HCT116 (cell line): ENCODE measurements around the gene NHERF2. TPM values are rescaled to one million over a fixed set of nuclear protein-coding genes. Genes with fewer than 3 reads are reported as not detected.

Experiments used
- ATAC-seq: fragments of 200-7000 bp; cut with Tn5 transposase; 2 replicates; pipeline ENCODE4 v1.9.1; 2020; ENCODE audit warnings: mild to moderate bottlenecking, moderate library complexity
- BruUV-seq: library from RNA; stranded (reverse); fragments of 400-500 nt; replicated peaks from 2 replicates; lab custom pipeline; 2021; lab: Mats Ljungman, UMichigan
- CTCF ChIA-PET: fragments of 300-600 bp; sonication (Branson Sonifier 250); formaldehyde crosslinking; loops from one replicate; lab custom pipeline; 2021; ENCODE audit warnings: antibody characterized with exemption; lab: Charles Lee
- POLR2A ChIA-PET: fragments of 300-600, 350-600 bp; sonication (Branson Sonifier 250); formaldehyde crosslinking; loops from one replicate; lab custom pipeline; 2021; ENCODE audit warnings: antibody characterized with exemption; lab: Charles Lee
- RAD21 ChIA-PET, 2 experiments: fragments of 300-600 bp; sonication (Branson Sonifier 250); formaldehyde crosslinking; loops; one replicate each; lab custom pipeline; 2023; ENCODE audit warnings: low total read pairs in 2 of 2; ENCODE audit not compliant: uncharacterized antibody in 2 of 2, unreplicated experiment in 2 of 2, low non-redundant PET in 1 of 2; lab: Charles Lee
- DNase-seq: peaks from one replicate; pipeline ENCODE4 v3.0.0-alpha.2; 2010; ENCODE audit warnings: low read depth, low spot score
- H2AFZ ChIP-seq: fragments of 200-600 bp; shearing (Covaris generic), sonication (generic); 2 replicates; pipeline ENCODE4 v1.6.1; 2017; ENCODE audit warnings: low read depth, mixed run types, mixed read lengths, antibody characterized with exemption, low read length; ENCODE audit not compliant: poor library complexity, severe bottlenecking
- H3K27ac ChIP-seq: 2 replicates; pipeline ENCODE4 v1.5.1; 2012; ENCODE audit warnings: low read depth, low read length
- H3K27me3 ChIP-seq: fragments of 200-600 bp; sonication (generic); 2 replicates; pipeline ENCODE4 v1.6.1; 2016; ENCODE audit warnings: mixed run types, low read length, mixed read lengths; ENCODE audit not compliant: insufficient read depth
- H3K36me3 ChIP-seq, 2 experiments: fragments of 200-500 bp in 1 of 2; fragments of 200-600 bp in 1 of 2; sonication (Bioruptor generic) in 1 of 2; sonication (generic) in 1 of 2; 2 replicates each; pipeline versions ENCODE4 v1.5.1 to v1.6.1; 2014 to 2016; ENCODE audit warnings: low read length in 2 of 2, inconsistent platforms in 1 of 2, mixed read lengths in 1 of 2, mixed run types in 1 of 2; ENCODE audit not compliant: insufficient read depth in 2 of 2, control insufficient read depth in 1 of 2
- H3K4me1 ChIP-seq, 2 experiments: fragments of 200-600 bp in 1 of 2; sonication (generic) in 1 of 2; 2 replicates each; pipeline versions ENCODE4 v1.5.1 to v1.6.1; 2012 to 2017; ENCODE audit warnings: low read length in 2 of 2, inconsistent platforms in 1 of 2, mild to moderate bottlenecking in 1 of 2, mixed read lengths in 1 of 2, mixed run types in 1 of 2, moderate library complexity in 1 of 2; ENCODE audit not compliant: insufficient read depth in 2 of 2, control insufficient read depth in 1 of 2
- H3K4me2 ChIP-seq: fragments of 200-600 bp; sonication (generic); 2 replicates; pipeline ENCODE4 v1.6.1; 2017; ENCODE audit warnings: mixed run types, low read length, mixed read lengths
- H3K4me3 ChIP-seq, 2 experiments: fragments of 200-600 bp in 1 of 2; sonication (generic) in 1 of 2; replicated peaks in 1 of 2; 2 replicates each; pipeline ENCODE4 v1.5.1; 2011 to 2016; ENCODE audit warnings: low read length in 2 of 2, control low read depth in 1 of 2, low read depth in 1 of 2, mild to moderate bottlenecking in 1 of 2, mixed read lengths in 1 of 2, mixed run types in 1 of 2
- H3K79me2 ChIP-seq: fragments of 200-600 bp; sonication (generic); 2 replicates; pipeline ENCODE4 v1.6.1; 2017; ENCODE audit warnings: mild to moderate bottlenecking, mixed run types, low read length, moderate library complexity, mixed read lengths; ENCODE audit not compliant: insufficient read depth
- H3K9ac ChIP-seq: fragments of 200-600 bp; sonication (generic); 2 replicates; pipeline ENCODE4 v1.6.1; 2016; ENCODE audit warnings: low read length, mixed read lengths
- H3K9me2 ChIP-seq: fragments of 200-600 bp; sonication (generic), shearing (Covaris generic); 2 replicates; pipeline ENCODE4 v1.6.1; 2017; ENCODE audit warnings: mixed run types, mild to moderate bottlenecking, moderate library complexity; ENCODE audit not compliant: insufficient read depth
- H3K9me3 ChIP-seq, 2 experiments: fragments of 200-500 bp in 1 of 2; fragments of 200-600 bp in 1 of 2; sonication (Bioruptor generic) in 1 of 2; sonication (generic) in 1 of 2; 2 replicates each; pipeline ENCODE4 v1.6.1; 2014 to 2017; ENCODE audit warnings: low read length in 2 of 2, mixed read lengths in 2 of 2, inconsistent platforms in 1 of 2, low read depth in 1 of 2, mild to moderate bottlenecking in 1 of 2, mixed run types in 1 of 2, moderate library complexity in 1 of 2; ENCODE audit not compliant: control insufficient read depth in 1 of 2, insufficient read depth in 1 of 2
- H4K20me1 ChIP-seq: fragments of 200-600 bp; sonication (generic), shearing (Covaris generic); 2 replicates; pipeline ENCODE4 v1.6.1; 2017; ENCODE audit warnings: mixed run types, mild to moderate bottlenecking, moderate library complexity; ENCODE audit not compliant: insufficient read depth
- ATF3 ChIP-seq: IDR thresholded peaks from 2 replicates; pipeline ENCODE4 v1.6.1; 2012
- CBX3 ChIP-seq: IDR thresholded peaks from 2 replicates; pipeline ENCODE4 v1.6.1; 2012; ENCODE audit warnings: low read depth
- CEBPB ChIP-seq: IDR thresholded peaks from 2 replicates; pipeline ENCODE4 v1.6.1; 2012; ENCODE audit warnings: low read depth
- ELF1 ChIP-seq: IDR thresholded peaks from 2 replicates; pipeline ENCODE4 v1.6.1; 2012; ENCODE audit warnings: low read depth, borderline replicate concordance
- EZH2 ChIP-seq: fragments of 200-600 bp; sonication (generic); IDR thresholded peaks from 2 replicates; pipeline ENCODE4 v1.6.1; 2017; ENCODE audit warnings: antibody characterized with exemption, mixed run types
- FOSL1 ChIP-seq: IDR thresholded peaks from 2 replicates; pipeline ENCODE4 v1.6.1; 2012; ENCODE audit warnings: low read depth
- JUND ChIP-seq: IDR thresholded peaks from 2 replicates; pipeline ENCODE4 v1.6.1; 2012
- POLR2A ChIP-seq: IDR thresholded peaks from 2 replicates; pipeline ENCODE4 v1.7.0; 2011; ENCODE audit warnings: borderline replicate concordance; ENCODE audit not compliant: insufficient read depth, insufficient read length; ENCODE audit errors: extremely low read depth
- POLR2AphosphoS5 ChIP-seq: IDR thresholded peaks from 2 replicates; pipeline ENCODE4 v1.6.1; 2011; ENCODE audit warnings: mild to moderate bottlenecking, low read depth, low read length, moderate library complexity
- SIN3A ChIP-seq: IDR thresholded peaks from 2 replicates; pipeline ENCODE4 v1.6.1; 2012; ENCODE audit warnings: low read depth
- SP1 ChIP-seq: IDR thresholded peaks from 2 replicates; pipeline ENCODE4 v1.6.1; 2012; ENCODE audit warnings: low read depth
- SRF ChIP-seq: IDR thresholded peaks from 2 replicates; pipeline ENCODE4 v1.6.1; 2012; ENCODE audit warnings: low read depth
- TCF7L2 ChIP-seq: IDR thresholded peaks from 2 replicates; pipeline ENCODE4 v1.7.0; 2011; ENCODE audit warnings: borderline replicate concordance, inconsistent platforms; ENCODE audit not compliant: insufficient read depth, insufficient read length; ENCODE audit errors: extremely low read depth
- YY1 ChIP-seq: IDR thresholded peaks from 2 replicates; pipeline ENCODE4 v1.6.1; 2011; ENCODE audit warnings: low read length, low read depth, moderate library complexity, mild to moderate bottlenecking; ENCODE audit not compliant: insufficient replicate concordance; ENCODE audit errors: extremely low read depth
- ZBTB33 ChIP-seq: IDR thresholded peaks from 2 replicates; pipeline ENCODE4 v1.6.1; 2011; ENCODE audit warnings: mild to moderate bottlenecking, low read length, moderate library complexity; ENCODE audit not compliant: insufficient replicate concordance; ENCODE audit errors: extremely low read depth
- ZFX ChIP-seq: fragments of 450-650 bp; IDR thresholded peaks from 2 replicates; pipeline ENCODE4 v1.6.1; 2017
- ZNF274 ChIP-seq: fragments of 200-500 bp; sonication (Bioruptor generic); IDR thresholded peaks from 2 replicates; pipeline ENCODE4 v1.6.1; 2014; ENCODE audit warnings: mild to moderate bottlenecking, low read depth, low read length, inconsistent platforms
- intact Hi-C: fragments of 100-400 bp; cut with micrococcal nuclease; formaldehyde crosslinking; loops from 2 replicates; pipeline ENCODE4 v1.10.0; 2022
- total RNA-seq: library from RNA; stranded (reverse); gene quantifications from one replicate; pipeline ENCODE4 v1.2.1, GENCODE V29; 2021; ENCODE audit not compliant: unreplicated experiment
- TF ChIP-seq, protein P1 (sequence below), 3 experiments: fragments of 200-600 bp in 1 of 3; sonication (generic) in 1 of 3; IDR thresholded peaks in 2 of 3; conservative IDR thresholded peaks in 1 of 3; 2 replicates each; pipeline ENCODE4 v1.5.1; 2012 to 2017; ENCODE audit warnings: low read depth in 2 of 3, low read length in 2 of 3, antibody characterized with exemption in 1 of 3, borderline replicate concordance in 1 of 3, control low read depth in 1 of 3, mild to moderate bottlenecking in 1 of 3, mixed read lengths in 1 of 3, mixed run types in 1 of 3, moderate library complexity in 1 of 3; ENCODE audit not compliant: insufficient read depth in 1 of 3
- TF ChIP-seq, protein P2 (sequence below): IDR thresholded peaks from 2 replicates; pipeline ENCODE4 v1.6.1; 2012; ENCODE audit warnings: low read depth

NHERF2 gene
- total RNA-seq, 1 experiment from 2014 or later = 58.4 TPM

- intact Hi-C loops = no loop called here
- Histone ChIP-seq H3K4me3 (no peak overlapping the region), H3K9me3 (no peaks in the 10 kb centered on the region), H2AFZ (no peak overlapping the region), H3K27me3 (no peaks in the 10 kb centered on the region), H3K79me2 (peaks cover 89% of the 10 kb centered on the region), H3K4me1 (peaks cover 25 to 58% of the 10 kb centered on the region in 2 experiments), H4K20me1 (peaks cover 9% of the 10 kb centered on the region; the same call in 1 of the 2 replicates), H3K9me2 (no peaks in the 10 kb centered on the region), H3K9ac (peak overlapping the region; percentile 20; the same call in 1 of the 2 replicates), H3K36me3 (peaks cover 16 to 34% of the 10 kb centered on the region in 2 experiments; a peak in 3 of 4 replicates), H3K27ac (peak overlapping the region; percentile 62; the same call in 1 of the 2 replicates), H3K4me2 (no peak overlapping the region)
- RAD21 ChIA-PET = no interaction called here
- ATAC-seq = no peak
- no TSS peak for BruUV-seq
- CTCF ChIA-PET = interaction anchor here (0.5 kb wide), 1 partner anchor 135 kb away, joined by 4 read pairs; no protein-coding TSS in a partner anchor
- no peak for TF ChIP-seq TCF7L2
- no peak for TF ChIP-seq POLR2A
- no peak for TF ChIP-seq EZH2
- no peak for TF ChIP-seq FOSL1
- no peak for TF ChIP-seq ELF1
- TF ChIP-seq YY1 = no peak
- no peak for TF ChIP-seq SRF
- no peak for TF ChIP-seq SP1
- no peak for TF ChIP-seq ZBTB33
- TF ChIP-seq JUND = no peak
- no peak for TF ChIP-seq ZFX
- TF ChIP-seq CEBPB = no peak
- TF ChIP-seq ZNF274 = no peak
- TF ChIP-seq CBX3 = no peak
- TF ChIP-seq, protein P1, sequence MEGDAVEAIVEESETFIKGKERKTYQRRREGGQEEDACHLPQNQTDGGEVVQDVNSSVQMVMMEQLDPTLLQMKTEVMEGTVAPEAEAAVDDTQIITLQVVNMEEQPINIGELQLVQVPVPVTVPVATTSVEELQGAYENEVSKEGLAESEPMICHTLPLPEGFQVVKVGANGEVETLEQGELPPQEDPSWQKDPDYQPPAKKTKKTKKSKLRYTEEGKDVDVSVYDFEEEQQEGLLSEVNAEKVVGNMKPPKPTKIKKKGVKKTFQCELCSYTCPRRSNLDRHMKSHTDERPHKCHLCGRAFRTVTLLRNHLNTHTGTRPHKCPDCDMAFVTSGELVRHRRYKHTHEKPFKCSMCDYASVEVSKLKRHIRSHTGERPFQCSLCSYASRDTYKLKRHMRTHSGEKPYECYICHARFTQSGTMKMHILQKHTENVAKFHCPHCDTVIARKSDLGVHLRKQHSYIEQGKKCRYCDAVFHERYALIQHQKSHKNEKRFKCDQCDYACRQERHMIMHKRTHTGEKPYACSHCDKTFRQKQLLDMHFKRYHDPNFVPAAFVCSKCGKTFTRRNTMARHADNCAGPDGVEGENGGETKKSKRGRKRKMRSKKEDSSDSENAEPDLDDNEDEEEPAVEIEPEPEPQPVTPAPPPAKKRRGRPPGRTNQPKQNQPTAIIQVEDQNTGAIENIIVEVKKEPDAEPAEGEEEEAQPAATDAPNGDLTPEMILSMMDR (IDR thresholded peaks at IDR 0.05 in 2 of 3, conservative IDR thresholded peaks at IDR 0.05 in 1 of 3; ENCODE audit: borderline replicate concordance in 1 of 3, insufficient read depth in 1 of 3, low read depth in 2 of 3, low read length in 2 of 3) = no peak
- TF ChIP-seq ATF3 = no peak
- TF ChIP-seq POLR2AphosphoS5 = no peak
- TF ChIP-seq SIN3A = no peak
- TF ChIP-seq, protein P2, sequence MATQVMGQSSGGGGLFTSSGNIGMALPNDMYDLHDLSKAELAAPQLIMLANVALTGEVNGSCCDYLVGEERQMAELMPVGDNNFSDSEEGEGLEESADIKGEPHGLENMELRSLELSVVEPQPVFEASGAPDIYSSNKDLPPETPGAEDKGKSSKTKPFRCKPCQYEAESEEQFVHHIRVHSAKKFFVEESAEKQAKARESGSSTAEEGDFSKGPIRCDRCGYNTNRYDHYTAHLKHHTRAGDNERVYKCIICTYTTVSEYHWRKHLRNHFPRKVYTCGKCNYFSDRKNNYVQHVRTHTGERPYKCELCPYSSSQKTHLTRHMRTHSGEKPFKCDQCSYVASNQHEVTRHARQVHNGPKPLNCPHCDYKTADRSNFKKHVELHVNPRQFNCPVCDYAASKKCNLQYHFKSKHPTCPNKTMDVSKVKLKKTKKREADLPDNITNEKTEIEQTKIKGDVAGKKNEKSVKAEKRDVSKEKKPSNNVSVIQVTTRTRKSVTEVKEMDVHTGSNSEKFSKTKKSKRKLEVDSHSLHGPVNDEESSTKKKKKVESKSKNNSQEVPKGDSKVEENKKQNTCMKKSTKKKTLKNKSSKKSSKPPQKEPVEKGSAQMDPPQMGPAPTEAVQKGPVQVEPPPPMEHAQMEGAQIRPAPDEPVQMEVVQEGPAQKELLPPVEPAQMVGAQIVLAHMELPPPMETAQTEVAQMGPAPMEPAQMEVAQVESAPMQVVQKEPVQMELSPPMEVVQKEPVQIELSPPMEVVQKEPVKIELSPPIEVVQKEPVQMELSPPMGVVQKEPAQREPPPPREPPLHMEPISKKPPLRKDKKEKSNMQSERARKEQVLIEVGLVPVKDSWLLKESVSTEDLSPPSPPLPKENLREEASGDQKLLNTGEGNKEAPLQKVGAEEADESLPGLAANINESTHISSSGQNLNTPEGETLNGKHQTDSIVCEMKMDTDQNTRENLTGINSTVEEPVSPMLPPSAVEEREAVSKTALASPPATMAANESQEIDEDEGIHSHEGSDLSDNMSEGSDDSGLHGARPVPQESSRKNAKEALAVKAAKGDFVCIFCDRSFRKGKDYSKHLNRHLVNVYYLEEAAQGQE = no peak
- POLR2A ChIA-PET = no interaction called here
- DNase-seq = no peak
Measured at GRCh38 chr16:2005646-2006045, 21.1 kb upstream of the NHERF2 start.
